Kidney epithelial cell (primary cell): ENCODE results near the gene MORN5. TPM values are rescaled to one million over a fixed set of nuclear protein-coding genes. Genes with fewer than 3 reads are reported as not detected.

Experiments used
- DNase-seq: peaks from one replicate; pipeline ENCODE4 v3.0.0-alpha.2; 2010; ENCODE audit warnings: low read depth
- H3K27me3 ChIP-seq: 2 replicates; pipeline ENCODE4 v1.6.0; 2011; ENCODE audit warnings: low read length; ENCODE audit not compliant: control insufficient read depth, insufficient read depth
- H3K36me3 ChIP-seq: 2 replicates; pipeline ENCODE4 v1.5.1; 2011; ENCODE audit warnings: low read length; ENCODE audit not compliant: control insufficient read depth, insufficient read depth
- H3K4me3 ChIP-seq: 2 replicates; pipeline ENCODE4 v1.5.1; 2011; ENCODE audit warnings: low read depth, mild to moderate bottlenecking, control low read depth, low read length
- total RNA-seq: library from RNA; depleted of rRNA; stranded (reverse); fragments of >200 nt; gene quantifications from 2 replicates; pipeline ENCODE4 v1.2.3, GENCODE V29; 2015
- TF ChIP-seq, protein P1 (sequence below): IDR thresholded peaks from 2 replicates; pipeline ENCODE4 v1.5.1; 2011; ENCODE audit warnings: mild to moderate bottlenecking, moderate library complexity, low read length, control low read depth, inconsistent platforms; ENCODE audit not compliant: insufficient read depth, poor library complexity, severe bottlenecking

Gene MORN5
- total RNA-seq, 1 donor from 2014 or later = not detected

DNA sequence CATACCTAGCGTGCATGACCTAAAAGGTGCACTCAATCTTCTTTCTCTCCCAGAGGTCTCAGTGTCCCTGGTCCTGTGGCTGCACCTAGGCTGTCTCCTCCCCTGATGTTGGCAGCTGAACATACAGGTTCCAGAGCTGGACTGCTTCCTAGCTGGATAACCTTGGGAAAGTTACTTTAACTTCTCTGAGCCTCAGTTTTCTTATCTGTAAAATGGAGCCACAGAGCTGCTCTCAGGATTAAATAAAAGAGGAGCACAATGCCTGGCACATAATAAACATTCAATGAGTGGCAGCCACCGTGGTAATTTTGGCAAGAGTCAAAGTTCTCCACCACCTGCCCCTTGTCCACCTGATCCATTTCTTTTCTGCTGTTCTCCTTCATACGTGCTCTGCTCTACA lies 14.0 kb downstream of the MORN5 start:
- Histone ChIP-seq H3K27me3 (peaks cover 9% of the 10 kb centered on the region), H3K36me3 (no peaks in the 10 kb centered on the region), H3K4me3 (no peak overlapping the region)
- DNase-seq = no peak
- TF ChIP-seq, protein P1, sequence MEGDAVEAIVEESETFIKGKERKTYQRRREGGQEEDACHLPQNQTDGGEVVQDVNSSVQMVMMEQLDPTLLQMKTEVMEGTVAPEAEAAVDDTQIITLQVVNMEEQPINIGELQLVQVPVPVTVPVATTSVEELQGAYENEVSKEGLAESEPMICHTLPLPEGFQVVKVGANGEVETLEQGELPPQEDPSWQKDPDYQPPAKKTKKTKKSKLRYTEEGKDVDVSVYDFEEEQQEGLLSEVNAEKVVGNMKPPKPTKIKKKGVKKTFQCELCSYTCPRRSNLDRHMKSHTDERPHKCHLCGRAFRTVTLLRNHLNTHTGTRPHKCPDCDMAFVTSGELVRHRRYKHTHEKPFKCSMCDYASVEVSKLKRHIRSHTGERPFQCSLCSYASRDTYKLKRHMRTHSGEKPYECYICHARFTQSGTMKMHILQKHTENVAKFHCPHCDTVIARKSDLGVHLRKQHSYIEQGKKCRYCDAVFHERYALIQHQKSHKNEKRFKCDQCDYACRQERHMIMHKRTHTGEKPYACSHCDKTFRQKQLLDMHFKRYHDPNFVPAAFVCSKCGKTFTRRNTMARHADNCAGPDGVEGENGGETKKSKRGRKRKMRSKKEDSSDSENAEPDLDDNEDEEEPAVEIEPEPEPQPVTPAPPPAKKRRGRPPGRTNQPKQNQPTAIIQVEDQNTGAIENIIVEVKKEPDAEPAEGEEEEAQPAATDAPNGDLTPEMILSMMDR = no peak

DNA sequence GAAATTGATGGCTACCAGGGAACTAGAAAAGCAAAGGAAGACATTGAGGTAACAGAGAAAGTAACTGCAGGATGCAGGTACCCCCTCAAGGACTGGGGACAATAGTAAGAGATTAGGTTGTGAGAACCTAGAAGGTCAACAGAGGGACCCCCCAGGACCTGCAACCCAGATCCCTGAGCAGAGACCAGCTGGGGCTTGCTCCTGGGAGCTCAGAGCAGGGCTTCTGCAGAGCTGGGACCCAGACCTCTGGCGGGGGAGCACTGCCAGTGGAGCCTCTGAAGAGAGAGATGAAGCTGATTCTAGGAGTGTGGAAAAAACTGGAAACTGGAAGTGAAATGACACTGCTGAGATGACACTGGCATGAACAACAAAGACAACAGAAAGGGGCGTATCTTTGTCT lies 17.2 kb downstream of the MORN5 start:
- no peak for DNase-seq
- H3K4me3 ChIP-seq = no peak overlapping the region
- TF ChIP-seq, protein P1 = no peak
- peaks cover 7% of the 10 kb centered on the region for H3K27me3 ChIP-seq
- H3K36me3 ChIP-seq = no peaks in the 10 kb centered on the region

DNA sequence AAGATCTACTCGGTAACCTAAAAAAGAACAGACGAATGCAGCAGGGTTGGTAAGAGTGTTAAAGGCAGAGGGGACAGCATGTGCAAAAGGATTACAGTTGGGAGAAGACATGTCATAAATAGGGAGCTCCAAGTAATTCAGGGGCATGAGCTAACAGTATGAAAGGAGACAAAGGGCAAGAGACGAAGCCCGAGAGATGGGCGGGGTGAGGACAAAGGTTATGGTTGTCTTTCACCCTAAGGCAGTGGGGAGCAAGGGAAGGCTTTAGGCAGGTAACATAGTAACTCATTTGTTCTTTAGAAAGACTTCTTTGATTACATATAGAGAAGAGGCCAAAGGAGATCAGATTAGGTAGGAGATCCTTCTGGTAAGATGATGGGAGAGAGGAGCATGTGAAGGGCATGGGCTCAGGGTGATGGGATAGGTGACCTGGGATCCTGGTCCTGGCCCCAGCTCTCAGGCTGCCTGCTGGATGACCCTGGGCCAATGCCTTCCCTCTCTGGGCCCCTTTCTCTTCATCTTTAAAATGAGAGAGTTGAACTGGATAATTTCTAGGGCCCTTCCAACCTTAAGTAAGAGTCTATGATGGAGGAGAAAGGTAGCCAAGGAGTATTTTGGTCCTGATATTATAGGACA lies 19.5 kb downstream of the MORN5 start:
- no peak for DNase-seq
- TF ChIP-seq, protein P1 = no peak
- H3K4me3 ChIP-seq = no peak overlapping the region
- peaks cover 2% of the 10 kb centered on the region for H3K27me3 ChIP-seq
- H3K36me3 ChIP-seq = no peaks in the 10 kb centered on the region

DNA sequence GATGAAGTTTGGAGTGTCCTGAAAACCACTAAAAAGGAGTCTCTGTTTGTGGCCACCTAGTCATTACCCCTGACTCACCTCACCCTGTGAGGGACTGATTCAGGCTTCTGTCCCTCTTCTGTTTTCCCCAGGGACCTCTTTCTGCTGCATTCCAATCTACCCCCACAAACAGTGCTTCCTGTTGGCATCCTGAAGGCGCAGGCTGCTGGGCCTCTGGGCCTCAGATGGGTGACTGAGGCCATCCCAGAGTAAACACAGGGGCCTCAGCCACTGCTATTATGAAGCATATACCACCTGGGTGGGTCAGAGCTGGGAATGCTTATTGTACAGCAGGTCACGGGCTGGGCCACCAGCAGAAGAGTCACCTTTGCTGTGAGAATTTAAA lies 20.0 kb downstream of the MORN5 start:
- TF ChIP-seq, protein P1 = no peak
- DNase-seq = no peak

DNA sequence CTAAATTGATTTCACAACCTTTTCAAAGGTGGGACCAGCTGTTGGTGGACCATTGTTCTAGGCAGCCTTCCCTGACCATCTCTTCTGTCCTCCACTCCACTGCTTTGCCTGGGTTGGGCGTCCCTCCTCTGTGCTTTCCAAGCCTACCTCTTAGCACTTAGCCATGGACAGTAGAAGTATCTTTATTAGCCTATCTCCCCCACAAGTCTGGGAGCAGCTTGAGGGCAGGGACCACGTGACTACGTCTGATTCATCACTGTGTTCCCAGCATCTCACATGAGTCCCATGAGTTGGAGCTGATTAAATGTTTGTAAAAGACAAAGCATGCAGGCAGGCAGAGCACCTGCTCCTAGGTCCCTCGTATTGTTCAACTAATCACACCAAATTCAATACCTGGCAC lies 20.9 kb downstream of the MORN5 start:
- no peaks in the 10 kb centered on the region for H3K36me3 ChIP-seq
- no peaks in the 10 kb centered on the region for H3K27me3 ChIP-seq
- TF ChIP-seq, protein P1 = no peak
- DNase-seq = peak; percentile 80
- no peak overlapping the region for H3K4me3 ChIP-seq

More for the DNA sequence above, 20.0 kb downstream of the MORN5 start:
- H3K4me3 ChIP-seq = no peak overlapping the region
- H3K27me3 ChIP-seq = peaks cover 2% of the 10 kb centered on the region
- no peaks in the 10 kb centered on the region for H3K36me3 ChIP-seq

DNA sequence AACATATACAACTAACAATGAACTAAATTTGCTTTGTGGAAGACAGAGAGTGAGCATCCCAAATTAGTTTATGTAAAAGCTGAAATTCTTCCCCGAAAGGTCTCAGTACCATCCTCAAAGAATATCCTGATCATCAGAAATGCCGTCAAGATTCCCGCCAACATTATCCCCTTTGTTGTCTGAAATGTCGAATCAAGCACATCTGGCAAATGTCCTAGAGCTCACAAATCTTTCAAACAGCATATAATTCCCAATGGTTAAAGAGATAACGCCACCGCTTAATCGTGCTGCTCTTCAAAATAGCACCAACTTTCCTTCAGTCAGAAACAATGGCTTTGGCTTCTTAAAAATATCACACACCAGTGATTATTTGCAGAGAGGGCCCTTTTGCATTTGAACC lies 23.8 kb downstream of the MORN5 start:
- Histone ChIP-seq H3K27me3 (no peaks in the 10 kb centered on the region), H3K4me3 (no peak overlapping the region)

More for the DNA sequence above, 23.8 kb downstream of the MORN5 start:
- no peaks in the 10 kb centered on the region for H3K36me3 ChIP-seq
- no peak for DNase-seq
- TF ChIP-seq, protein P1 = no peak
